ENCODE measurements around the gene PTPRD.

PTPRD gene

GRCh38 chr9:8754751-8755150 lies 1858.1 kb downstream of the PTPRD start:
- Histone ChIP-seq H3K4me3 (ENCODE audit: low read depth, low read length) (no peak overlapping the region), H3K27ac (ENCODE audit: extremely low read depth, low read depth, low read length) (no peak overlapping the region), H3K4me1 (ENCODE audit: control insufficient read depth, insufficient read depth, low read length) (no peaks in the 10 kb centered on the region; the same call in 1 of the 2 replicates), H3K36me3 (ENCODE audit: control insufficient read depth in 2 of 2, insufficient read depth in 1 of 2, low read length in 2 of 2) (no peaks in the 10 kb centered on the region), H3K9me3 (ENCODE audit: control insufficient read depth, insufficient read depth, low read depth, low read length) (no peaks in the 10 kb centered on the region)
- ChIA-PET CTCF (no interaction called here), POLR2A (interaction anchor here (0.6 kb wide), 1 partner anchor 102 kb away, joined by 4 read pairs; no protein-coding TSS in a partner anchor)
- TF ChIP-seq GLI2 (tag by site-specific recombination; IDR thresholded peaks at IDR 0.05; ENCODE audit: borderline replicate concordance, low read depth) (no peak), ZNF777 (tag by site-specific recombination; IDR thresholded peaks at IDR 0.05; ENCODE audit: borderline replicate concordance) (no peak), GLI4 (tag by site-specific recombination; IDR thresholded peaks at IDR 0.05) (no peak), ZNF324 (tag by site-specific recombination; IDR thresholded peaks at IDR 0.05) (no peak), ZNF426 (tag by site-specific recombination; IDR thresholded peaks at IDR 0.05) (no peak), ZNF19 (tag by site-specific recombination; IDR thresholded peaks at IDR 0.05; ENCODE audit: low read depth) (no peak), ZFP3 (tag by site-specific recombination; IDR thresholded peaks at IDR 0.05; ENCODE audit: low read depth) (no peak)

- no peak for TF ChIP-seq ZNF24 (tag by site-specific recombination; IDR thresholded peaks at IDR 0.05)
- TF ChIP-seq ZBTB6 (tag by site-specific recombination; IDR thresholded peaks at IDR 0.05), result no peak
- no peak for TF ChIP-seq ZNF280C (tag by site-specific recombination; IDR thresholded peaks at IDR 0.05)
- no peak for TF ChIP-seq ZNF114 (tag by site-specific recombination; IDR thresholded peaks at IDR 0.05)
- no peak for TF ChIP-seq ZNF175 (tag by site-specific recombination; IDR thresholded peaks at IDR 0.05)
- TF ChIP-seq KLF17 (tag by site-specific recombination; IDR thresholded peaks at IDR 0.05), result no peak
- TF ChIP-seq ZFP69B (tag by site-specific recombination; IDR thresholded peaks at IDR 0.05), result no peak
- no peak overlapping the region for H3K27ac ChIP-seq (ENCODE audit: extremely low read depth, low read depth, low read length)
- ChIA-PET POLR2A (no interaction called here), CTCF (interaction anchor here (0.7 kb wide), 3 partner anchors 38 to 1448 kb away, joined by 4 to 6 read pairs (median 4); no protein-coding TSS in a partner anchor)
- no peaks in the 10 kb centered on the region for H3K36me3 ChIP-seq (ENCODE audit: control insufficient read depth in 2 of 2, insufficient read depth in 1 of 2, low read length in 2 of 2)
- H3K9me3 ChIP-seq (ENCODE audit: control insufficient read depth, insufficient read depth, low read depth, low read length), result no peaks in the 10 kb centered on the region
- H3K4me1 ChIP-seq (ENCODE audit: control insufficient read depth, insufficient read depth, low read length), result no peaks in the 10 kb centered on the region; the same call in 1 of the 2 replicates
- no peak overlapping the region for H3K4me3 ChIP-seq (ENCODE audit: low read depth, low read length)
These were observed 1861.3 kb downstream of the PTPRD start for GRCh38 chr9:8751406-8751930.

- CTCF ChIA-PET, result interaction anchor here (0.6 to 0.9 kb wide), 3 partner anchors 10 to 216 kb away, joined by 3 to 5 read pairs (median 3); no protein-coding TSS in a partner anchor
- H3K36me3 ChIP-seq (ENCODE audit: control insufficient read depth in 2 of 2, insufficient read depth in 1 of 2, low read length in 2 of 2), result no peaks in the 10 kb centered on the region
- POLR2A ChIA-PET, result no interaction called here
These were observed 1862.2 kb downstream of the PTPRD start for GRCh38 chr9:8750639-8751051.

More at GRCh38 chr9:8750639-8751051, 1862.2 kb downstream of the PTPRD start:
- no peaks in the 10 kb centered on the region; the same call in 1 of the 2 replicates for H3K4me1 ChIP-seq (ENCODE audit: control insufficient read depth, insufficient read depth, low read length)
- TF ChIP-seq IKZF3 (tag by site-specific recombination; IDR thresholded peaks at IDR 0.05) (no peak), ZFP3 (tag by site-specific recombination; IDR thresholded peaks at IDR 0.05; ENCODE audit: low read depth) (no peak), ZNF555 (tag by site-specific recombination; conservative IDR thresholded peaks at IDR 0.05) (no peak), ZBTB44 (tag by site-specific recombination; IDR thresholded peaks at IDR 0.05) (0 out of 2 replicates have a peak, but pooled peaks have one; percentile 49), ZNF394 (tag by site-specific recombination; IDR thresholded peaks at IDR 0.05; ENCODE audit: borderline replicate concordance) (no peak)
- no peak overlapping the region for H3K27ac ChIP-seq (ENCODE audit: extremely low read depth, low read depth, low read length)
- no peaks in the 10 kb centered on the region for H3K9me3 ChIP-seq (ENCODE audit: control insufficient read depth, insufficient read depth, low read depth, low read length)
- no peak overlapping the region for H3K4me3 ChIP-seq (ENCODE audit: low read depth, low read length)
